Astrocyte of the spinal cord (primary cell): ENCODE results near the gene RHBDL3.
"Not testable (repeated sequence)": the region's sequence is repeated elsewhere in the genome, so short reads cannot be mapped to it uniquely, and the experiment has no call there.

Source experiments
- DNase-seq: peaks from one replicate; pipeline ENCODE4 v3.0.0; 2011; ENCODE audit warnings: low read depth, low spot score
- H3K4me3 ChIP-seq: 2 replicates; pipeline ENCODE4 v1.5.1; 2011; ENCODE audit warnings: low read depth, mild to moderate bottlenecking, low read length, moderate library complexity
- in situ Hi-C: cut with HindIII; loops from 2 replicates; pipeline ENCODE4 v1.10.0; 2017; ENCODE audit warnings: low sequenced_read_pairs
- TF ChIP-seq, protein P1 (sequence below): IDR thresholded peaks from 2 replicates; pipeline ENCODE4 v1.5.1; 2012; ENCODE audit warnings: low read depth, mild to moderate bottlenecking, low read length, inconsistent platforms

RHBDL3 gene

DNA sequence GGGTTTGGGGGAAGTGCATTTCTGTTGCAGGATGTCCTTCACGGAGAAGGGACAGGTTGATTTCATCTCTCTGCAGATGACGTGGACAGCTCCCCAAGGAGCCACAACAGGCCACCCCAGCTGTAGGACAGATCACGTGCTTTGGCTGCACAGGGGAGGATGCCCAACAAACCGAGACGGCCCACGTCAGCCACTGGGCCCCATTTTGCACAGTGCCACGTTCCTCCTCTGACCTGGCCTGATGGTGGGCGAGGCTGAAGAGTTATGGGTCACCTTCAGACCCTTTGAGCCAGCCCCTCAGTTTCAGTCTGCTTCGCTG is 9.0 kb upstream of the RHBDL3 start:
- in situ Hi-C loops, result no loop called here
- TF ChIP-seq, protein P1, sequence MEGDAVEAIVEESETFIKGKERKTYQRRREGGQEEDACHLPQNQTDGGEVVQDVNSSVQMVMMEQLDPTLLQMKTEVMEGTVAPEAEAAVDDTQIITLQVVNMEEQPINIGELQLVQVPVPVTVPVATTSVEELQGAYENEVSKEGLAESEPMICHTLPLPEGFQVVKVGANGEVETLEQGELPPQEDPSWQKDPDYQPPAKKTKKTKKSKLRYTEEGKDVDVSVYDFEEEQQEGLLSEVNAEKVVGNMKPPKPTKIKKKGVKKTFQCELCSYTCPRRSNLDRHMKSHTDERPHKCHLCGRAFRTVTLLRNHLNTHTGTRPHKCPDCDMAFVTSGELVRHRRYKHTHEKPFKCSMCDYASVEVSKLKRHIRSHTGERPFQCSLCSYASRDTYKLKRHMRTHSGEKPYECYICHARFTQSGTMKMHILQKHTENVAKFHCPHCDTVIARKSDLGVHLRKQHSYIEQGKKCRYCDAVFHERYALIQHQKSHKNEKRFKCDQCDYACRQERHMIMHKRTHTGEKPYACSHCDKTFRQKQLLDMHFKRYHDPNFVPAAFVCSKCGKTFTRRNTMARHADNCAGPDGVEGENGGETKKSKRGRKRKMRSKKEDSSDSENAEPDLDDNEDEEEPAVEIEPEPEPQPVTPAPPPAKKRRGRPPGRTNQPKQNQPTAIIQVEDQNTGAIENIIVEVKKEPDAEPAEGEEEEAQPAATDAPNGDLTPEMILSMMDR, result no peak
- DNase-seq, result no peak
- H3K4me3 ChIP-seq, result no peak overlapping the region

DNA sequence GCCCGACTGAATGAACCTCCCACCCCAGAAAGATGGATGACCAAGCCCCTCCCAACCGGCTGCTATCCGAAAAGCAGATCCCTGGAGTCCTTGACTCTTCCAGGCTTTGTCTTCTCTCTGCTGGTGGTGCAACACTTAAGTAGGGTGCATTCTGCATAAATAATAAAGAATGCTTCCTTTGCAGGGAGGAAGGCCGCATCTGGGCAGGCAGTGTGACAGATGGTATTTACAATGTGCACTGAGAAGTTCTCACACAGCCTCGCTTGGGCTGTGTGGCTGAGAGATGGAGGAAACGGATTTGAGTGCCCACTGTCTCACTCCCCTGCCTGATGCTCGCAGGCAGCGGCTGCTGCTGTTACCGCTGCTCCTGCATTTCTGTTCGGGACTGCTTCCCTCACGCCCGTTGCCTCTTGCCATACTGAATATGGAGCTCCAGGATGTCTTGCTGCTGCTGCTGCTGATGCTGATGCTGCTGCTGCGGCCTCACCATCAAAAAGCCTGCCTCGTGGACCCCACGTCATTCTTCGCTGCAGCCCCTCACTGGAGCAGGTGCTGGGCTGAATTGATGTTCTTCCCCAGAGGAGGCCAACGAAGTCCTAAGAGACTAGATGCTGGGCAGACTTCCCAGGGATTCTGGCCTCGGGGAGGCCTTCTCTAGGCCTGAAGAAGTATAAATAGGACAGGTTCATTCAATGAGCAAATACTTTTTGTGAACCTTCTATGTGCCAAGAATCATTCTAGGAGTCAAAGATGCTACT is 7.1 kb upstream of the RHBDL3 start:
- no peak for DNase-seq
- no peak overlapping the region for H3K4me3 ChIP-seq
- in situ Hi-C loops, result no loop called here
- TF ChIP-seq, protein P1, result no peak

DNA sequence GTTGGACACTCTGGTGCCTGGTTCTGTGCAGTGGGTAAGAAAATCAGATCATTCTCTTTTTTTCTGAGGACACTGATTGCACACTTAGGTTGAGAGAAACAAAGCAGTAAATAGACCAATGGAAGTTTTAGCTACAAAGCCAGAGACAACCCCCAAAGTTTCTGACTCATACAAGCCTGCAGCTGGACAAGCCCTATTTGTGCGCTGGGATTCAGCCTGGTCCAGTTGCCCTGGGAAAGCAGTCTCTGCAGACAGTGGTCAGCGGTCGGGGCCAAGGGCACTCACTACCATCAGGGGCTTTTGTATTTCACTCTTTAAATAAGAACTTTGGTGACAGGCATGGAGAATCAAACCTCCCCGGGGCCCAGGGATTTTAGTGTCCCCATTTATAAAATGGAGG is 6.0 kb upstream of the RHBDL3 start:
- in situ Hi-C loops, result no loop called here
- no peak overlapping the region for H3K4me3 ChIP-seq
- TF ChIP-seq, protein P1, result no peak
- DNase-seq, result peak; percentile 62

DNA sequence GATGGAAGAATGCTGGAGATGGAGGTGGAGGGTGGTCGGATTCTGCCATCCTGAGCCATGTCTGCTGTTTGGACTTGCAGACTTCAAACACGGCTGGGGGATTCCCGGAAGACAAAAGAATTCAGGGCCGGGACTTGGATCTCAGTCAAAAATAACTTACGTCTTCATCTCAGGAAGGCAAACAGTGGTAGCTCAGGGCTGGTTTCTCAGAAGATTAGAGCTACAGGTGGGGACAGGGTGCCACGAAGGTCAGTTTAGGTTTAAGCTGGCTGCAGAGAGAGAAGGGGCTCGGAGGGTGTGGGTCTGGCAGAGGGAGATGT is 4.3 kb upstream of the RHBDL3 start:
- no peak for DNase-seq
- in situ Hi-C loops, result no loop called here
- TF ChIP-seq, protein P1, result no peak
- H3K4me3 ChIP-seq, result no peak overlapping the region

DNA sequence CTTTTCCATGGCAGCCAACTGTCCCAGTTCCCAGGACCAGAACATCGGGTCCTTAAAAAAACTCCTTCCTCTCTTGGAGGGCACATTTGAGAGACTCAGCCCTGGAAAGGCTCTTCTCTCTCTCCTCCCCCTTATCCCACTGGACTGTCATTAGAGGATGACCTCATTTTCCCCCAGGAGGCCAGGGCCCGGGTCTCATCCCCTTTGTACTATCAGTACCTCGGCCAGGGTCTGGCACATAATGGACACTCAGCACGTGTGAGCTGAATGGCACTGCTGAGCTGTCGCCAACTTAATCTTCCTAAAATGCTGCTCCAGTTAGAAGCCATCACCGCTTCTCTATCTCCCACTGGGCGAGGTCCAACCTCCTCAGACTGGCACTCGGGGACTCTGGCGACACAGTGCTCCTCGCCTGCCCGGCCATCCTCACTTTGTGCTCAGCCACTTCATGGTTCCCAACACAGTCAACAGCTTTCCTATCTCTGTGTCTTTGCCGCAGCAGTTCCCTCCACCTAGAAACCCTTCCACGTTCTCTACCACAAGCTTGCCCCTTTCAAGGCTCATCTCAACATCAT is 3.6 kb upstream of the RHBDL3 start:
- H3K4me3 ChIP-seq, result no peak overlapping the region
- TF ChIP-seq, protein P1, result no peak
- DNase-seq, result no peak
- in situ Hi-C loops, result no loop called here

DNA sequence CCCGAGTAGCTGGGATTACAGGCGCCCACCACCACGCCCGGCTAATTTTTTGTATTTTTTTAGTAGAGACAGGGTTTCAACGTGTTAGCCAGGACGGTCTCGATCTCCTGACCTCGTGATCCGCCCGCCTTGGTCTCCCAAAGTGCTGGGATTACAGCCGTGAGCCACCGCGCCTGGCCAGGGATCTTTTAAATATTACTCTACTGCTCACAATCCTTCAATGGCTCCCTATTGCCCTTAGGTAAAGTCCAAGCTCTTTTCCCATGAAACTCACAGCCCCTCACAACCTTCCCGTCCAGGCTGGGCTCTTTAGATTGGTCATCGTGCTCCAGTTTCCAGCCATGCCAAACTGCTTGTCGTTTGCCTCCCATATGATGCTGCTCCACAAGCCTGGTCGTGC is 2.1 kb upstream of the RHBDL3 start:
- DNase-seq, in situ Hi-C loops, H3K4me3 ChIP-seq: not testable (repeated sequence)

DNA sequence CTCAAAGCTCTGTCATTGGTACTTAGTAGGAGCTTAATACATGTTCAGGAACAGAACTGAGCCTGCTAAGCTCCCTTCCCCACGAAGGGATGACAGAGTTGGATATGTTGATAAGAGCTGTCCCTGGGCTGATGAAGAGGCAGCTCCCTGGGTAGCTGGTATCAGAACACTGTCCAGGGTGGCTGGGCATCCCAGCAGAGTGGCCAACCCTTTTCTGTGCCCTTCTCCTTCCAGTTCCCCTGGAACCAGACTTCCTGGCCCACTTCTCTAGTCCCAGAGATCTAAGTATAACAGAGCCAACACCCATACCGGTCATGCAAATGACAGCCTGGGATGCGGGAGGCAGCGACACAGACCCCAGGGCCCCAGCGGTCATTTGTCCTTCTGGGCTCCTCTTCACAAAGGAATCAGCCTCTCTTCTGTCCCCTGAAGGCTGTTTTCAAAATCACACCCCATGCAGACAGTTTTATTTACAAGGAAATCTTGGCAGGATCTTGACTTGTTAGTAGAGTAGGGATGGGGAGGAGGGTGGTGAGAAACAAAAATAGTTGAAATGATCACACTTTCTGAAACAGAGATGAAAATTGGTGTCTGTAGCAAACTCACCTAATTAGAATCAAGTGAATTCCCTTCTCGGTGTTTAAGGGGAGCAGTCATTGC is 1.4 kb upstream of the RHBDL3 start:
- in situ Hi-C loops, result no loop called here
- DNase-seq, result no peak
- TF ChIP-seq, protein P1, result no peak
- no peak overlapping the region for H3K4me3 ChIP-seq
